CD4-positive, alpha-beta T cell (primary cell): ENCODE results near the gene ALAS1. TPM values are rescaled to one million over a fixed set of nuclear protein-coding genes. Genes with fewer than 3 reads are reported as not detected.

Source experiments
- ATAC-seq: fragments of 200-7000 bp; cut with Tn5 transposase; one replicate; pipeline ENCODE4 v1.10.0; 2022; ENCODE audit warnings: mild to moderate bottlenecking; ENCODE audit not compliant: poor library complexity
- CTCF ChIA-PET: fragments of 350-600 bp; sonication (Branson Sonifier 250); formaldehyde crosslinking; loops from one replicate; lab custom pipeline; 2021; ENCODE audit warnings: antibody characterized with exemption, inconsistent platforms; lab: Charles Lee
- POLR2A ChIA-PET: fragments of 350-600 bp; sonication (Branson Sonifier 250); formaldehyde crosslinking; loops from one replicate; lab custom pipeline; 2021; ENCODE audit warnings: antibody characterized with exemption, inconsistent platforms; lab: Charles Lee
- DNase-seq, 14 experiments: peaks; one replicate each; pipeline ENCODE4 v3.0.0-alpha.2; 2013 to 2020; ENCODE audit warnings: mixed read lengths in 2 of 14
- H3K27ac ChIP-seq, 2 donors: one replicate each; pipeline versions ENCODE4 v1.5.1 to v1.7.0; 2013; ENCODE audit warnings: low read length in 2 of 2, low read depth in 1 of 2, mild to moderate bottlenecking in 1 of 2
- H3K27me3 ChIP-seq, 2 experiments: 1 replicate in 1 of 2; 2 replicates in 1 of 2; pipeline versions ENCODE4 v1.6.1 to v1.7.0; 2013; ENCODE audit warnings: low read length in 2 of 2, control low read depth in 1 of 2, mild to moderate bottlenecking in 1 of 2, moderate library complexity in 1 of 2; ENCODE audit not compliant: insufficient read depth in 2 of 2, control insufficient read depth in 1 of 2
- H3K36me3 ChIP-seq: one replicate; pipeline ENCODE4 v1.6.1; 2013; ENCODE audit warnings: low read length, control low read depth; ENCODE audit not compliant: insufficient read depth
- H3K4me1 ChIP-seq: one replicate; pipeline ENCODE4 v1.6.1; 2013; ENCODE audit warnings: low read length, control low read depth; ENCODE audit not compliant: insufficient read depth
- H3K4me3 ChIP-seq: one replicate; pipeline ENCODE4 v1.5.1; 2013; ENCODE audit warnings: mild to moderate bottlenecking, low read length, moderate library complexity
- H3K9me3 ChIP-seq, 2 experiments: 1 replicate in 1 of 2; 2 replicates in 1 of 2; pipeline versions ENCODE4 v1.6.1 to v1.7.0; 2013; ENCODE audit warnings: low read length in 2 of 2, mild to moderate bottlenecking in 2 of 2, control low read depth in 1 of 2, moderate library complexity in 1 of 2; ENCODE audit not compliant: control insufficient read depth in 1 of 2, insufficient read depth in 1 of 2
- H3K27ac Mint-ChIP-seq: one replicate; pipeline ENCODE4 v1.8.0; 2020; ENCODE audit warnings: mixed read lengths
- H3K27me3 Mint-ChIP-seq: one replicate; pipeline ENCODE4 v1.8.0; 2021; ENCODE audit warnings: mixed read lengths
- H3K36me3 Mint-ChIP-seq: one replicate; pipeline ENCODE4 v1.8.0; 2021; ENCODE audit warnings: low read depth, mixed read lengths
- H3K4me1 Mint-ChIP-seq: one replicate; pipeline ENCODE4 v1.8.0; 2021; ENCODE audit warnings: low read depth, mixed read lengths
- H3K4me3 Mint-ChIP-seq: one replicate; pipeline ENCODE4 v1.8.0; 2020; ENCODE audit warnings: mild to moderate bottlenecking, mixed read lengths
- H3K9me3 Mint-ChIP-seq: one replicate; pipeline ENCODE4 v1.8.0; 2020; ENCODE audit warnings: mixed read lengths
- CTCF ChIP-seq: fragments of 200-600 bp; IDR thresholded peaks from one replicate; pipeline ENCODE4 v1.8.0; 2022; ENCODE audit warnings: antibody characterized with exemption, mild to moderate bottlenecking
- intact Hi-C, 2 experiments: fragments of 100-400 bp; cut with DNase I in 1 of 2; cut with micrococcal nuclease in 1 of 2; formaldehyde crosslinking; loops; one replicate each; pipeline versions ENCODE4 v1.15.1 to v1.9.0; 2023 to 2025; cut with DNase I, micrococcal nuclease
- total RNA-seq, 174 experiments: library from RNA in 2 of 174; stranded (reverse) in 2 of 174; gene quantifications; one replicate each; pipeline ENCODE4 v1.2.3 and lab custom pipeline; 2021 to 2026

ALAS1 gene
- total RNA-seq, 2 experiments from 2014 or later = 6.0 to 7.0 TPM

DNA sequence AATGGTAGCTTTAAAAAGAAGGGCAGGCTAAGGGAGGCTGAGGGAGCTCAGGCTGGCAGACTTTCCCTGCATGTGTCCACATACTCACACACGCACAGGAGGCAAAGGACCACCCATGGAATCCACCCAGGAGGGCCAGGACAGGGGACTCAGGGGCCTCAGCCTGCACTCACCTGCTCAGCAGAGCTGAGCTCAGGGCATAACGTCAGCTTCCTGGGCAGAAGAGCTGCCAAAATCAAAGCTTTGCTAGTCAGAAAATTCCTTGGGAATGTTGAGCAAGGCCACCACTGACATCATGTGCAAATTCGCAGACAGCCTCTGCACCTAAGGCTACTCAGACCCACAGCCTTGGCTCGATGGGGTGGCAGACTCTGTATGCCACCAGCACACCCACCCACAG is 16.4 kb upstream of the ALAS1 start:
- H3K27ac Mint-ChIP-seq = no peak overlapping the region
- ChIA-PET CTCF (interaction anchor here (0.5 to 1.3 kb wide), 2 partner anchors 23 to 38 kb away, joined by 3 read pairs; no protein-coding TSS in a partner anchor), POLR2A (no interaction called here)
- Histone ChIP-seq H3K4me3 (no peak overlapping the region), H3K9me3 (no peaks in the 10 kb centered on the region), H3K27me3 (no peaks in the 10 kb centered on the region), H3K27ac (no peak overlapping the region), H3K4me1 (peaks cover 16% of the 10 kb centered on the region), H3K36me3 (no peaks in the 10 kb centered on the region)
- no peak for DNase-seq
- no peaks in the 10 kb centered on the region for H3K36me3 Mint-ChIP-seq
- no peak for TF ChIP-seq CTCF
- H3K9me3 Mint-ChIP-seq = no peaks in the 10 kb centered on the region
- H3K4me1 Mint-ChIP-seq = no peaks in the 10 kb centered on the region
- no peak overlapping the region for H3K4me3 Mint-ChIP-seq
- intact Hi-C loops = no loop called here
- no peaks in the 10 kb centered on the region for H3K27me3 Mint-ChIP-seq
- ATAC-seq = no peak

DNA sequence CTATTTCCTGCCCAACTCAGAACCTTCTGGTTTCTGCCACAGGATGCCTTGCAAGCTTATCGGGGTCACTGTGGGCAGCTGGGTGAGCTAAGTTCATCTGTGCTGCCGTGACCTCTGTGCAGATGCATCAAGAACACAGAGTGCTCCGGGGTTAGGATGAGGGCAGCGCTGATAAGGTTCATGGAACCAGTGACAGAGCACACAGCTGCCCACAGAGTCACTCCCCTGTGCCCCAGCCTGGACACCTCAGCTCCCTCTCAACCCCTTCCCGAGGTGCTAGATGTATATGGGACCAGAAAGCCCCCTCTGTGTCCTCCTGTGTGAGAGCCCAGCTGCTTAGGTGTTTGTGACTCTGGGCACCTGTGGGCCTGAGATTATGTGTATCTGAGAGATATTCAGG is 15.8 kb upstream of the ALAS1 start:
- no peaks in the 10 kb centered on the region for H3K36me3 Mint-ChIP-seq
- CTCF ChIA-PET = no interaction called here
- POLR2A ChIA-PET = no interaction called here
- H3K27me3 ChIP-seq = no peaks in the 10 kb centered on the region
- no peaks in the 10 kb centered on the region for H3K27me3 Mint-ChIP-seq
- H3K4me3 Mint-ChIP-seq = no peak overlapping the region
- no peaks in the 10 kb centered on the region for H3K4me1 Mint-ChIP-seq
- H3K9me3 ChIP-seq = no peaks in the 10 kb centered on the region
- H3K27ac ChIP-seq = no peak overlapping the region
- H3K4me3 ChIP-seq = no peak overlapping the region
- H3K27ac Mint-ChIP-seq = no peak overlapping the region
- no peaks in the 10 kb centered on the region for H3K36me3 ChIP-seq
- TF ChIP-seq CTCF = no peak
- intact Hi-C loops = no loop called here
- H3K9me3 Mint-ChIP-seq = no peaks in the 10 kb centered on the region
- H3K4me1 ChIP-seq = peaks cover 16% of the 10 kb centered on the region
- DNase-seq (peak in 1 of 14 experiments; percentile 42), ATAC-seq (no peak)

GRCh38 chr3:52182691-52183090 is 15.3 kb upstream of the ALAS1 start:
- TF ChIP-seq CTCF = no peak
- Histone ChIP-seq H3K4me1 (peaks cover 16% of the 10 kb centered on the region), H3K36me3 (no peaks in the 10 kb centered on the region), H3K9me3 (no peaks in the 10 kb centered on the region), H3K4me3 (no peak overlapping the region), H3K27ac (no peak overlapping the region), H3K27me3 (no peaks in the 10 kb centered on the region)
- POLR2A ChIA-PET = no interaction called here
- no peak overlapping the region for H3K4me3 Mint-ChIP-seq
- H3K4me1 Mint-ChIP-seq = no peaks in the 10 kb centered on the region
- H3K27ac Mint-ChIP-seq = no peak overlapping the region
- intact Hi-C loops = no loop called here
- H3K27me3 Mint-ChIP-seq = no peaks in the 10 kb centered on the region
- H3K9me3 Mint-ChIP-seq = no peaks in the 10 kb centered on the region
- ATAC-seq = no peak
- CTCF ChIA-PET = no interaction called here
- DNase-seq = no peak
- H3K36me3 Mint-ChIP-seq = no peaks in the 10 kb centered on the region
